Natural killer cell (primary cell): ENCODE results near the gene ZCCHC3. TPM values are rescaled to one million over a fixed set of nuclear protein-coding genes. Genes with fewer than 3 reads are reported as not detected.

ENCODE experiments used
- ATAC-seq, 3 donors: fragments of 150-1000 bp in 2 of 3; fragments of 200-7000 bp in 1 of 3; cut with Tn5 transposase; 1 replicate in 1 of 3; 2 replicates in 2 of 3; pipeline ENCODE4 v1.10.0; 2021; ENCODE audit warnings: mild to moderate bottlenecking in 2 of 3, moderate library complexity in 2 of 3
- DNase-seq, 2 donors: peaks; one replicate each; pipeline versions ENCODE4 v3.0.0 to v3.0.0-alpha.2; 2013 to 2021; ENCODE audit warnings: mixed read lengths in 1 of 2
- H3K27ac ChIP-seq: one replicate; pipeline ENCODE4 v1.5.1; 2013; ENCODE audit warnings: mild to moderate bottlenecking, low read length
- H3K27me3 ChIP-seq: one replicate; pipeline ENCODE4 v1.6.1; 2013; ENCODE audit warnings: low read length; ENCODE audit not compliant: control insufficient read depth, insufficient read depth
- H3K36me3 ChIP-seq: one replicate; pipeline ENCODE4 v1.6.1; 2013; ENCODE audit warnings: low read length; ENCODE audit not compliant: control insufficient read depth, insufficient read depth
- H3K4me1 ChIP-seq: one replicate; pipeline ENCODE4 v1.6.1; 2013; ENCODE audit warnings: low read length; ENCODE audit not compliant: control insufficient read depth, insufficient read depth
- H3K4me3 ChIP-seq: one replicate; pipeline ENCODE4 v1.5.1; 2013; ENCODE audit warnings: low read length
- H3K9me3 ChIP-seq: one replicate; pipeline ENCODE4 v1.6.1; 2013; ENCODE audit warnings: low read length; ENCODE audit not compliant: control insufficient read depth, insufficient read depth
- H3K27ac Mint-ChIP-seq, 2 donors: one replicate each; pipeline ENCODE4 v1.8.0; 2022; ENCODE audit warnings: mild to moderate bottlenecking in 2 of 2, mixed read lengths in 2 of 2, moderate library complexity in 1 of 2
- H3K27me3 Mint-ChIP-seq, 2 donors: one replicate each; pipeline ENCODE4 v1.8.0; 2022; ENCODE audit warnings: low read depth in 2 of 2, mixed read lengths in 2 of 2
- H3K36me3 Mint-ChIP-seq: one replicate; pipeline ENCODE4 v1.8.0; 2022; ENCODE audit warnings: mixed read lengths
- H3K4me1 Mint-ChIP-seq, 2 donors: one replicate each; pipeline ENCODE4 v1.8.0; 2022; ENCODE audit warnings: mixed read lengths in 2 of 2
- H3K4me3 Mint-ChIP-seq: one replicate; pipeline ENCODE4 v1.8.0; 2022; ENCODE audit warnings: mild to moderate bottlenecking, moderate library complexity, mixed read lengths
- H3K9me3 Mint-ChIP-seq, 2 donors: one replicate each; pipeline ENCODE4 v1.8.0; 2022; ENCODE audit warnings: mixed read lengths in 2 of 2
- CTCF ChIP-seq: fragments of 200-600 bp; IDR thresholded peaks from one replicate; pipeline ENCODE4 v1.8.0; 2022; ENCODE audit warnings: antibody characterized with exemption
- WGBS: methylation state at CpG from one replicate; pipeline ENCODE4 v1.1.7; 2013; ENCODE audit warnings: missing lambda C conversion rate; ENCODE audit not compliant: insufficient coverage; 5-methylcytosine and 5-hydroxymethylcytosine counted together
- intact Hi-C: fragments of 100-400 bp; cut with micrococcal nuclease; formaldehyde crosslinking; loops from one replicate; pipeline ENCODE4 v1.14.2; 2022
- total RNA-seq, 4 donors: library from RNA; stranded (reverse); fragments of 120-200 nt in 1 of 4; gene quantifications; one replicate each; pipeline versions ENCODE4 v1.2.3 to v1.2.4, GENCODE V29; 2013 to 2022

ZCCHC3 gene
- total RNA-seq, 3 donors from 2014 or later (not counting 1 experiment from before 2014, with no cell fraction given): 19.2 to 24.0 (median 20.6) TPM

GRCh38 chr20:325889-326644 lies 28.7 kb downstream of the ZCCHC3 start:
- H3K4me1 ChIP-seq: peaks cover 39% of the 10 kb centered on the region
- WGBS: under 1% methylated on average over 103 of the region's 103 CpGs
- H3K27me3 ChIP-seq: no peaks in the 10 kb centered on the region
- peak overlapping the region; percentile 54 for H3K4me3 ChIP-seq
- no peaks in the 10 kb centered on the region for H3K9me3 Mint-ChIP-seq
- intact Hi-C loops: loop anchor here (2.0 kb wide), 1 partner anchor 15 kb away; no protein-coding TSS in a partner anchor
- no peaks in the 10 kb centered on the region for H3K27me3 Mint-ChIP-seq
- H3K9me3 ChIP-seq: no peaks in the 10 kb centered on the region
- H3K27ac ChIP-seq: no peak overlapping the region
- ATAC-seq: no peak
- no peak for TF ChIP-seq CTCF
- peak overlapping the region; percentile 84 for H3K4me3 Mint-ChIP-seq
- DNase-seq: peak; percentile 37 to 69
- peaks cover 0 to 18% of the 10 kb centered on the region in 2 donors for H3K4me1 Mint-ChIP-seq
- no peaks in the 10 kb centered on the region for H3K36me3 Mint-ChIP-seq
- no peaks in the 10 kb centered on the region for H3K36me3 ChIP-seq
- peak overlapping the region in 1 of 2 donors; percentile 60 for H3K27ac Mint-ChIP-seq

- Histone ChIP-seq H3K27me3 (no peaks in the 10 kb centered on the region), H3K9me3 (no peaks in the 10 kb centered on the region), H3K27ac (no peak overlapping the region), H3K4me1 (peaks cover 39% of the 10 kb centered on the region), H3K4me3 (peak overlapping the region; percentile 40), H3K36me3 (no peaks in the 10 kb centered on the region)
- Mint-ChIP-seq H3K27me3 (no peaks in the 10 kb centered on the region), H3K9me3 (no peaks in the 10 kb centered on the region), H3K36me3 (no peaks in the 10 kb centered on the region), H3K4me1 (peaks cover 0 to 18% of the 10 kb centered on the region in 2 donors), H3K4me3 (peak overlapping the region; percentile 79), H3K27ac (peak overlapping the region in 1 of 2 donors; percentile 60)
- intact Hi-C loops: no loop called here
- no peak for TF ChIP-seq CTCF
- no peak for ATAC-seq
- under 1% methylated on average over 38 of the region's 38 CpGs for WGBS
- DNase-seq: peak in 1 of 2 donors; percentile 17
Measured at GRCh38 chr20:326645-327185, 29.3 kb downstream of the ZCCHC3 start.

GRCh38 chr20:327186-328026 lies 30.0 kb downstream of the ZCCHC3 start:
- Mint-ChIP-seq H3K36me3 (no peaks in the 10 kb centered on the region), H3K4me1 (peaks cover 0 to 18% of the 10 kb centered on the region in 2 donors)
- peak overlapping the region; percentile 40 for H3K4me3 ChIP-seq

More at GRCh38 chr20:327186-328026, 30.0 kb downstream of the ZCCHC3 start:
- Histone ChIP-seq H3K9me3 (no peaks in the 10 kb centered on the region), H3K4me1 (peaks cover 39% of the 10 kb centered on the region), H3K27ac (no peak overlapping the region), H3K27me3 (no peaks in the 10 kb centered on the region), H3K36me3 (no peaks in the 10 kb centered on the region)
- peak overlapping the region; percentile 55 for H3K4me3 Mint-ChIP-seq
- DNase-seq (peak; percentile 30 to 88), ATAC-seq (no peak)
- H3K27ac Mint-ChIP-seq: peak overlapping the region in 1 of 2 donors; percentile 60
- intact Hi-C loops: no loop called here
- TF ChIP-seq CTCF: no peak
- no peaks in the 10 kb centered on the region for H3K9me3 Mint-ChIP-seq
- 10% methylated on average over 46 of the region's 47 CpGs for WGBS
- H3K27me3 Mint-ChIP-seq: no peaks in the 10 kb centered on the region
